NCI-H146 treated with DMSO at 0.1 percent for 48 hours (cell line): Measurements from ENCODE around the gene KCNK1.
"Not testable (repeated sequence)": the region's sequence is repeated elsewhere in the genome, so short reads cannot be mapped to it uniquely, and the experiment has no call there.

ENCODE experiments used
- DNase-seq: peaks from one replicate; lab custom pipeline; 2025; ENCODE audit not compliant: unreplicated experiment; lab: John Stamatoyannopoulos, UW

KCNK1 gene

GRCh38 chr1:233664804-233665574 is 51.1 kb downstream of the KCNK1 start:
- no peak for DNase-seq

- no peak for DNase-seq
Observed at GRCh38 chr1:233665575-233666270, 51.8 kb downstream of the KCNK1 start.

- no peak for DNase-seq
Observed at GRCh38 chr1:233667741-233668140, 53.8 kb downstream of the KCNK1 start.

GRCh38 chr1:233668146-233668724 is 54.3 kb downstream of the KCNK1 start:
- no peak for DNase-seq

GRCh38 chr1:233668725-233669294 is 54.9 kb downstream of the KCNK1 start:
- DNase-seq, result no peak

GRCh38 chr1:233670363-233670762 is 56.5 kb downstream of the KCNK1 start:
- not testable (repeated sequence) for DNase-seq

- no peak for DNase-seq
Observed at GRCh38 chr1:233671286-233671685, 57.4 kb downstream of the KCNK1 start.

- no peak for DNase-seq
Observed at GRCh38 chr1:233672732-233673131, 58.8 kb downstream of the KCNK1 start.

- DNase-seq, result no peak
Observed at GRCh38 chr1:233673261-233673946, 59.5 kb downstream of the KCNK1 start.

- no peak for DNase-seq
Observed at GRCh38 chr1:233673947-233674431, 60.1 kb downstream of the KCNK1 start.

- no peak for DNase-seq
Observed at GRCh38 chr1:233675446-233675845, 61.5 kb downstream of the KCNK1 start.

GRCh38 chr1:233675893-233676292 is 62.0 kb downstream of the KCNK1 start:
- no peak for DNase-seq

- no peak for DNase-seq
Observed at GRCh38 chr1:233677690-233678354, 63.9 kb downstream of the KCNK1 start.

- DNase-seq, result no peak
Observed at GRCh38 chr1:233679030-233679429, 65.1 kb downstream of the KCNK1 start.

- no peak for DNase-seq
Observed at GRCh38 chr1:233679591-233680373, 65.9 kb downstream of the KCNK1 start.

- no peak for DNase-seq
Observed at GRCh38 chr1:233681285-233681684, 67.4 kb downstream of the KCNK1 start.

- not testable (repeated sequence) for DNase-seq
Observed at GRCh38 chr1:233686653-233687052, 72.7 kb downstream of the KCNK1 start.

- DNase-seq, result no peak
Observed at GRCh38 chr1:233689017-233689747, 75.3 kb downstream of the KCNK1 start.

GRCh38 chr1:233689748-233690254 is 75.9 kb downstream of the KCNK1 start:
- no peak for DNase-seq
